Midbrain (tissue), 1 donor: Measurements from ENCODE around the gene HSPB7.
A peak's percentile ranks its signal among the peaks of the same experiment; 100 is the strongest.
"Not testable (repeated sequence)": the region's sequence is repeated elsewhere in the genome, so short reads cannot be mapped to it uniquely, and the experiment has no call there.

Source experiments
- DNase-seq: peaks from one replicate; lab custom pipeline; 2025; lab: John Stamatoyannopoulos, UW

The HSPB7 gene

DNA sequence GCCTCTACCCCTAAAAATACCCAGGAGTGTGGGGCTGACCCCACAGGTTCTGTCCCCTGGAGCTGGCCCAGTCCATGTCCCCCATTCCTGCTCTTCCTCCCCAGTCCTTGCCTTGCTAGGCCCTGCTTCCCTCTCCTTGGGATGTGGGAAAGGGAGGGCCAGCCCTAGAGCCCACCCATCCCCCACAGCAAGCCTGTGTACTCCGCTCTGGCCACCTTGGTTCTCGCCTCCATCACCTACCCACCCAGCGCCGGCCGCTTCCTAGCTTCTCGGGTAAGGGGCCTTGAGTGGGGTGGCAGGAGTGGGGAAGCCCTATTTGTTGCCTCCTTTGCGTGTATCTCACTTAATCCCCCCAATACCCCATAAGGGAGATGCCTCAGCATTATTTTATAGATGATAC is 32.5 kb upstream of the HSPB7 start:
- no peak for DNase-seq

DNA sequence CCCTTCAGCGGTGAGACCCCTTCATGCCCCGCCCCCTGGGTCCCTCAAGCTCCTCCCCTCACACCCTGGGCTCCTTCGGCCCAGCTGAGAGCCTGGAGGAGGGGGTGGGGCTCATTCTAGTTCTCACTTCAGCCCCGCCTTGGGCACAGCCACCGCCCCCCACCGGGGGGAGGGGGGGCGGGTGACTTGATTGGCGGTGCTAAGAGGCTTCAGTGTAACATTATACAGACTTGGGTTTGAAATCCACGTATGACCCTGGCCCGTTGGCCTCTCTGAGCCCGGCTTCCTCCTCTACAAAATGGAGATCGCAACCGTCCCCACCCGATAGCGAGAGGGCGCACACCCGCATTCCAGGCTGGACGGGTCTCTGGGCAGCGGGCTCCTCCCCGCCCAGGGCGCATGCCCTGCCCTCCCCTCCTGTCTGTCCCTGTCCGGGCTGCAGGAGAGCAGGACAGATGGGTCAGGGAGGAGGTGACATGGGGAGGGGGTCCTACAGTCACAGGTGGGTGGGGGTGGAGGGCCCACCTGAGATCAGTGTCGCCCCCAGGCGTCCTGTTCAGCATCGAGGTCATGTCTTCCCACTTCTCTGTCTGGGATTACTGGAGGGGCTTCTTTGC is 30.8 kb upstream of the HSPB7 start:
- DNase-seq: no peak

DNA sequence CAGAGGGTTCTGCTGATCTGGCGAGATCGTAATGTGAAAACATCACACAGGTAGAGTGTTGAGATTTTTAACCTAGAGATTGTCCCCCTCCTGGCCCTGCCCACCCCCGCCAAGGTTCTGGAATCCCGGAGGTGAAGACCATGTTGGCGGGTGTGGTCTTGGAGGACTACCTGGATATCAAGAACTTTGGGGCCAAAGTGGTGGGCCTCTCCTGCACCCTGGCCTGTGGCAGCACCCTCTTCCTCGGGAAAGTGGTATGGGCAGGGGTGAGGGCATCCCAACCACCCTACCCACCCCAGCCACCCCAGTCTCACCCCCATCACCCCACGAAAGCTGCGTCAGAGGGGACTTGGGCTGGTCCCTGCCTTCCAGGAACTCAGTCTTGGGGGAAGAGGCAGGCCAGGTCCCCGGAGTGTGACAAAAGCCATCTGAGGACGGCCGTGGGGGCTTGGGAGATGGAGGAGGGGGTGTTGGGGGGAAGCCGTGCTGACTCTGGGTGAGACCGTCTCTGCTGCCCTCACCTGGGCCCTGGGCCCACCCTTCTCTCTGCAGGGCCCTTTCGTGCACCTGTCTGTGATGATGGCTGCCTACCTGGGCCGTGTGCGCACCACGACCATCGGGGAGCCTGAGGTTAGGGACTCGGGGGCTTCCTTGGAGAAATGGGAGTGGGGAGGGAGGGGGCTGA is 30.1 kb upstream of the HSPB7 start:
- DNase-seq: no peak

DNA sequence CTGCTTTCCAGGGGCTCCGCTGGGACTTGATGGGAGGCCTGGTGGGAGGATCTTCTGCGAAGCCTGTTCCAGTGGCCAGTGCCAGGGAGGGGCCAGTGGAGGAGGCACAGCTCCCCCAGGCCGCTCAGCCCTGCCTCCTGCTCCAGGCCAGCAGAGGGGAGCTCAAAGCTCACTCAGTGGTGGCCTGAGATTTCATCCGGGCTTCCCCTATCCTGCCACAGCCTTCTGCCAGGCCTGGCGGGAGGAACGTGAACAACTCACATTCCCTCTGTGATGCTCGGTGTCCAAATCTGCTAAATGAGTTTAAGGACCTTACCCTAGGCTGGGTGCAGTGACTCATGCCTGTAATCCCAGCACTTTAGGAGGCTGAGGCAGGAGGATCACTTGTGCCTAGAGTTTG is 29.0 kb upstream of the HSPB7 start:
- no peak for DNase-seq

DNA sequence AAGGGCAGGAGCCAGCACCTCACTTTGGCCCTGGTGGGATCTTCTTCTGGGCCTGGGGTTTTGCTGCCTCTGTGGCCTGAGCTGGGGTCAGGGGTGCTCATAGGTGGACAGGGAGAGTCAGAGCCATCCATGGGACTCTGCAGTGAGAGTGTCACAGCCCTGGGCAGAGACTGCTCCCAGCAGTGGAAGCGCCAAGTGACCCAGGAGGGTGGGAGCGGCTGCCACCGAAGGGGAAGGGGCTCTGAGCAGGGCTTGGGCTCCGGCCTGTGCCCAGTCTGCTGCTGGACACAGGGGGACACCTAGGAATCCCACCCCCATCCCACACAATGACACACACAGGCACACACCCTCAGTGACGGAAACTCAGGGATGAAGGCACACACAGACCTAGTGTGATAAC is 26.1 kb upstream of the HSPB7 start:
- no peak for DNase-seq

DNA sequence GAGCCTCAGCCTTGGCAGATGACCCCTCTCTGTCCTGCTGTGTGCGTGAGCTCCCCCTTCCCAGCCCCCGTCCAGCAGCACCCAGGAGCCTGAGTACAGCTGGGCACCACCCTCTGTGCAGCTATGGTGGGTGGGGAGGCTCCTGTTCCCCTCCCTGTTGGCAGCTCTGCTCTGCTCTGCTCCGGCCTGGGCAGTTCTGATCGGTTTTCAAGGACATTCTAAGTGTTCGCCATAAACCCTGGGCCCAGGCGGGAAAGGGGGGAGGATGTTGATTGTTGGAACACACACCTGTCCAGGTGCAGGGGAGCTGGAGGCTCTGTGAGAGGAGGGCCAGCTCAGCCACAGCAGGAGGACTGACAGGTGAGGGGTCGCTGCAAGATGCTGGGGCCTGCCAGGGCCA is 25.7 kb upstream of the HSPB7 start, which contains the start of gene CLCNKB:
Gene CLCNKB, plus strand, starts transcription at position 262 of the 400 bp plus-strand sequence. CDS start 711 bp downstream, outside the sequence.
- DNase-seq: no peak

DNA sequence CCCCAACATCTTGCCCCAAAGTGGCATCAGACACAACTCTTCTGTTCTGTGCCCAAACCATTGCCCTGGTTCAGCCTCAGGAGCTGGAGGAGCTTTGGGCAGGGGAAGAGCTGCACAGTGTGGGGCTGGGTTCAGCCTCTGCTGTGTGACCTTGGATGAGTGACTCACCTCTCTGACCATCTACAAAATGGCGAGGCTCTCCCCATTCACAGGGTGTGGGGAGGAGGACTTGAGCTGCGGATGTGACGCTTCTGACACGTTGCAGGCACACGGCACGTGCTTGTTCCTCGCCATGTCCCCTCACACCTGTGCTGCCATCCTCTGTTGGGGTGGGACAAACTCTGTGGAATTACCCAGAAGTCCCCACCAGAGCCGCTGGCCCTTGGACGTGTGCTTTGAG is 24.8 kb upstream of the HSPB7 start:
- DNase-seq: not testable (repeated sequence)

DNA sequence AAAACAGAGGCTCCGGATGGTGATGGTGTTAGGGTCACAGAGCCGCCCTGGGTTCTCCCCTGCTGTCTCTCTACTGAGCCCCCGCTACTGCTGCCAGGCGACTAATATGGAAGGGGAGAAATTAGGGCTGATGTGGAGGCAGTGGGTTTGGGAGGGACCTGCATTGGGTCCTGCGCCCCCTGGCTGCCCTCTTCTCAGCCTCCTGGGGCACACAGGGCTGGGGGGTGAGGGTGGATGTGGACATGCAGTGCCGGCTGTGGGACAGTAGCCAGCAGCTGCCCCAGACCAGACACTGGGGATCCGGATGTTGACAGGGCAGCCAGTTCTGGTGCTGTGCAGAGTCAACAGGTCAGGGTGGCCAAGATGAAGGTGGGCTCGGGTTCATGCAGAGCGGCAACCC is 24.3 kb upstream of the HSPB7 start:
- no peak for DNase-seq

DNA sequence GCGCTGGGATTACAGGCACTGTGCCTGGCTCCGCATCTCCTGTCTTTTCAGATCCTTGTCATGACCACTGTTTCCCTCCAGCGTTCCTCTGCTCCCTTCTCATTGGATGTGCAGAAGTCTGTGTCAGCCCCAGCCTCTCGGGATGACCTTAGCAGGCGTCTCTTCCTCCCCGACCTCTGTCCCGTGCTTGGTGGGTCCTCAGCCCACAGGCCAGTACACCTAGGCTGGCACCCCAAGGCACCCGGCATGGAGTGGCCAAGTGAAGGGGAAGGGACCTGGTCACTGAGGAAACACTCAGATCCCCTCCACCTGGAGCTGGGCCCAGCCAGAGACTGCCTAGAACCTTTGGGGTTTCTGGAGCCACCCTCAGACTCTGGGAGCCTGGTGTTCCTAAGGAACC is 23.4 kb upstream of the HSPB7 start:
- no peak for DNase-seq

DNA sequence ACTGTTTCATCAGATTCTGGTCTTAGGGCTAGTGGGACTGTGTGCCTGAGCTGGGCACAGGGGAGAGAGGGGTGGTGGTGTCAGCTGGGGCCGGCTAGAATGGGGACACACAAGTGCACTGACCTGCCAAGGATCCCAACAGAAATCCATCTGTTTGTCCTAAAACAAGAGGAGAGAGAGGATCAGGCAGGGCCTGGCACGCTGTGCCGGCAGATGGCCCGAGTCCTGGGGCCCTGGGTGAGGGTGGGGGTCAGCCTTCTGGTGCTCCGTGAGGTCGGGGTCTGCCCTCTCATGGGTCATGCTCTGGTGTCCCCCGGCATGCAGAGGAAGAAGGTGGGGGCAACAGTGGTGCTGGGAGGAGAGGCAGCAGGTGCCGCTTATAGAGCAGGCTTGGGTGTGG is 22.0 kb upstream of the HSPB7 start:
- DNase-seq: not testable (repeated sequence)

DNA sequence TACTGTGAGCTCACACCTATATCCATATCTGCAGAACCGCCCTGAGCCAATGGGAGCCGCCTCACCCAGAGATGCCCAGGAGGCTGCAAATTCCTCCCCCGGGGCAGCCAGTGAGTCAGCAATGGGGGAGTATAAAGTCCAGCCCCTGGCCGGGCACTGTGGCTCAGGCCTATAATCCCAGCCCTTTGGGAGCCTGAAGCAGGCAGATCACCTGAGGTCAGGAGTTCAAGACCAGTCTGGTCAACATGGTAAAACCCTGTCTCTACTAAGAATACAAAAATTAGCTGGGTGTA is 20.7 kb upstream of the HSPB7 start:
- DNase-seq: no peak

DNA sequence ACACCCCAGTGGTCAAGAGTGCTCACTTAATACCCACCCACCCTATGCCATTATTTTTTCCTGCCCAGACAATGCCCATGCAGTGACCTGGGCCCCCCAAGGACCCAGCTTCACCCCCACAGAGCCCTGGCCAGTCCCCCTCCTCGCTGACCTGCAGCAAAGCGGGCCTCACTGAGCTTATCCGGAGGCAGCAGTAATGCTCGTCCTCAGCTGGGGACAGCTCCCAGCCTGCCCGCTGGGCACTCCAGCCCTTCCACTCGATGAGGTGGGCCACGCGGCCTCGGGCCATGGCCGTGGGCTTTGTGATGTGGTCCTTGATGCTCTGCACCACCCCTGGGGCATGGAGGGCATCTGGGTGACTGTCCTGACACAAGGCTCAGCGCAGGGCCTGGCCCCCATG is 18.6 kb upstream of the HSPB7 start:
- not testable (repeated sequence) for DNase-seq

DNA sequence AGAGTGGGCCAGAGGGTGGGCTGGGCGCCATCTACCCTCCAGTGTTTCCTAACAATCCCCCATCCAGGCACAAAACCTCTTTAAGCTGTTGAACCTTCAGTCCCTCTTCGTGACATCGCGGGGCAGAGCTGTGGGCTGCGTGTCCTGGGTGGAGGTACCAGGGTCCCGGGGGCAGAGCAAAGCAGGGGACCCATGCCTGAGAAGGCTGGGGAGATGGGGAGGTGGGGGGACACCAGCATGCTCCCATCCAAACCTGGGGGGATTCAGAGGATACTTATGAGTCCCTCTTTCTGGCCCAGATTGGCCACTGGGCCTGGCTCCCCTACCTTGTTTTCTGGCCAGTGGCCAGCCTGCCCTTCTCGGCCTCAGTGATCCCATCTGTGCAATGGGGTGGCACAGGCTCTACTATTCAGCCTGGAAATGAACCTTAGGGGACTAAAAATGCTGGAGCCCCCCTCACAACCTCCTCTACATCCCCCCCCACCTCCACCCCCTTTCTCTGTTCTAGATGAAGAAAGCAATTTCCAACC is 15.3 kb upstream of the HSPB7 start:
- DNase-seq: not testable (repeated sequence)

DNA sequence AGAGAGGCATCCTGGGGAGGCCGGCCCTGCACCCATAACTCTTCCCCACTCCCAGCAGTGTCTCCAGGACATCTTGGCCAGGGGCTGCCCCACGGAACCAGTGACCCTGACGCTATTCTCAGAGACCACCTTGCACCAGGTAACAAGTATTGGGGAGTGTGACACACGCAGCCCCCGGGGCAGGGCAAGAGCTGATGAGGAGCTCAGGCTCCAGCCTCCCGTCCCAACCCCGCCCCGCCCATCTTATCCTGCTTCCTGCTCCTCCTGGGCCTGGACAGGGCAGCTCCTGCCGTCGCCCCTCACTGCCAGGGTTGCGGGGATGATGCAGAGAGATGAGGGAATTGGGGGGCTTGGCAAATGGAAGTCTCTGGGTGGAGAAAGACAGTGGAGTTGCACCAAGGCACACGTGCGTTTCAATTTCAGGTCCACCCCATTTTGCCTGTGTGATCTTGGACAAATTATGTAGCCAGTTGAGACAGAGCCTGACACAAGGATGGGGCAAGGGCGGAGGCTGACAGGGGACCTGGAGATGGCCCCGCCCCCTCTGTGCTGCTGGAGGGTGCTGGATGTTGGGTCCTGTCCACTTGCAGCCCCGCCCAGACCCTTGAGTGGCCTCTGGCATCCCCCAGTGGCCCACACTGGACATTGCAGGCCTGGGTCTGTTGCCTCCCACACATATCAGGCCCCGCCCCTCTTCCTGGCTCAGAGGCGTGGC is 14.7 kb upstream of the HSPB7 start:
- peak; percentile 54 for DNase-seq

DNA sequence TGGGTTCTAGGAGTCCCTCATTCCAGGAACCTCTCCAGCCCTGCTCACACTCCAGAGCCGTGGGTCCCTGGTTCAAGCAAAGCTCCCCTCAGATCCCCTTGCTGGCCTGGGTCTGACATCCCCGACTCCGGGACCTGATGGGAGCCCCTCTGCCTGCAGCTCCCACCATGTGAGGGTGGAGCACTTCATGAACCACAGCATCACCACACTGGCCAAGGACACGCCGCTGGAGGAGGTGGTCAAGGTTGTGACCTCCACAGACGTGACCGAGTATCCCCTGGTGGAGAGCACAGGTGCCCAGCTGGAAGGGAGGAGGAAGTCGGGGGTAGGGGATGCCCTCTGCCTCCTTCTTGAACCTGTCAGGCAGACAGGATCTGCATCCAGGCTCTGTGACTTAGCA is 13.7 kb upstream of the HSPB7 start:
- DNase-seq: no peak

DNA sequence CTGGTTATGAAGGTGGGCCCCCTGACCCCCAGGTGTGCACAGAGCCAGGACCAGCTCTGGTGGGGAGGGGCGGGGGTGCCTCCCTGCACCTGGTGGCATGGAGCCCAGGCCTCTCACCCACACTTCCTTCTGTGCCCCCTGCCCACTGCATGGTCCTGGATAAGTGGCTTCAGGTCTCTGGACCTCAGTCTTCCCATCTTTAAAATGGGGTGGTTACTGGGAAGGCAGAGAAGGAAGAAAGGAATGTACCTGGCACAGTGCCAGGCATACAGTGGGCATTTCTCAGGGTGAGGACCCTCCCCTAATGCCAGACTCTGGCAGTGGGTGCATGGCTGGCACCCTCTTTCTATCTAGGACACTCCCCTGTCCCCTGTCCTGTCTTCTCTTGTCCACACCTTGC is 11.4 kb upstream of the HSPB7 start:
- no peak for DNase-seq

DNA sequence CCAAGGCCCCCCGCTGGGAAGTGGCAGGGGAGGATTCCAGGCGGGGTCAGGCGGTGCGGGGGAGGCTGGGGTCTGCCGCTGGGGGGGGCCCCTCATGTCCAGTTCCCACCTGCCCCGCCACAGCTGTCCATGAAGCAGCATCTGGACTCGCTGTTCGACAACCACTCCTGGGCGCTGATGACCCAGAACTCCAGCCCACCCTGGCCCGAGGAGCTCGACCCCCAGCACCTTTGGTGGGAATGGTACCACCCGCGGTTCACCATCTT is 11.1 kb upstream of the HSPB7 start:
- not testable (repeated sequence) for DNase-seq

DNA sequence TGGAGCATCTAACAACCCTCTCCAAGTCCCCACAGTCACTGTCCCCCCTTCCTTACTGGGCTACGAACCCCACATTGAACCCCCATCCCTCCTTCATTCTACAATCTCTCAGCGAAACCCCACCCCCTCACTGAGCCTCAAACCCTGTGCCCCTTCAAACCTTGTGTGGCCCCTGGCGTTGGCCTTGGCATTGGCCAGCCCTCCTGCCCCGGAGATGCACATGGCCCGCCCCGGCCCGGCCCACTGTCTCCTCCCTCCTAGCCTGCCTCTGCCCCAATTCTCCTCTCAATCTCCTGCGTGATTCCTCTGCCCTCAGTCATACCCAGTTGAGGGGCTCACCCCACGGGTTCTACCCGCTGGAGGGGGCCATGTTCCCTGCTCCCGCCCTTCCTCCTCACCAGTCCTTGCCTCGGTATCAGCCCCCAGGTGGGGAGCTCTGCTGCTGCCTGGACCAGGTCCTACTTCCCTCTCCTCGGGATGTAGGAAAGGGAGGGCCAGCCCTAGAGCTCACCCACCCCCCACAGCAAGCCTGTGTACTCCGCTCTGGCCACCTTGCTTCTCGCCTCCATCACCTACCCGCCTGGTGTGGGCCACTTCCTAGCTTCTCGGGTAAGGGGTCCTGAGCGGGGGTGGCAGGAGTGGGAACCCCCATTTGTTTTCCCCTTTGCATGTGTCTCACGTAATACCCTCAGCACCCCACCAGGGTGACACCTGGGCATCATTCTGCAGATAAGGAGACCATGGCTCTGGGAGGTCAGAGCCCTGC is 10.6 kb upstream of the HSPB7 start:
- no peak for DNase-seq

DNA sequence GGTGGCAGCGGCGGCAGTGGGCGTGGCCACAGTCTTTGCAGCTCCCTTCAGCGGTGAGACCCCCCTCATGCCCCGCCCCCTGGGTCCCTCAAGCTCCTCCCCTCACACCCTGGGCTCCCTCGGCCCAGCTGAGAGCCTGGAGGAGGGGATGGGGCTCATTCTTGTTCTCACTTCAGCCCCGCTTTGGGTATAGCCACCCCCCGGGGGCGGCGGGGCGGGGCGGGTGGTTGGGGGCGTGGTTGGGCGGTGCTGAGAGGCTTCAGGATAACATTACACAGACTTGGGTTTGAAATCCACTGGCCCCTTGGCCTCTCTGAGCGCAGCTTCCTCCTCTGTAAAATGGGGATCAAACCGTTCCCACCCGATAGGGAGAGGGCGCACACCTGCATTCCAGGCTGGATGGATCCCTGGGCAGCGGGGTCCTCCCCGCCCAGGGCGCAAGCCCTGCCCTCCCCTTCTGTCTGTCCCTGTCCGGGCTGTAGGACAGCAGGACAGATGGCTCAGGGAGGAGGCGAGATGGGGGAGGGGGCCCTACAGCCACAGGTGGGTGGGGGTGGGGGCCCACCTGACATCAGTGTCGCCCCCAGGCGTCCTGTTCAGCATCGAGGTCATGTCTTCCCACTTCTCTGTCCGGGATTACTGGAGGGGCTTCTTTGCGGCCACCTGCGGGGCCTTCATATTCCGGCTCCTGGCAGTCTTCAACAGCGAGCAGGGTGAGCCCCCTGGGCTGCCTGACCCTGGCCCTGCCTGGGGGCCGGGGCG is 9.1 kb upstream of the HSPB7 start:
- DNase-seq: no peak

DNA sequence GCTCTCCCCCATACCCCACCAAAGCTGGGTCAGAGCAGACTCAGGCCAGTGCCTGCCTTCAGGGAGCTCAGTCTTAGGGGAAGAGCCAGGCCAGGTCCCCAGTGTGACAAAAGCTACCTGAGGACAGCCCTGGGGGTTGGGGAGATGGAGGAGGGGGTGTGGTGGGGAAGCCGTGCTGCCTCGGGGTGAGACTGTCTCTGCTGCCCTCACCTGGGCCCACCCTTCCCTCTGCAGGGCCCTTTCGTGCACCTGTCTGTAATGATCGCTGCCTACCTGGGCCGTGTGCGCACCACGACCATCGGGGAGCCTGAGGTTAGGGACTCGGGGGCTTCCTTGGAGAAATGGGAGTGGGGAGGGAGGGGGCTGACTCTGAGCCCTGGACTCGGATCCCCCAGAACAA is 8.5 kb upstream of the HSPB7 start:
- not testable (repeated sequence) for DNase-seq

DNA sequence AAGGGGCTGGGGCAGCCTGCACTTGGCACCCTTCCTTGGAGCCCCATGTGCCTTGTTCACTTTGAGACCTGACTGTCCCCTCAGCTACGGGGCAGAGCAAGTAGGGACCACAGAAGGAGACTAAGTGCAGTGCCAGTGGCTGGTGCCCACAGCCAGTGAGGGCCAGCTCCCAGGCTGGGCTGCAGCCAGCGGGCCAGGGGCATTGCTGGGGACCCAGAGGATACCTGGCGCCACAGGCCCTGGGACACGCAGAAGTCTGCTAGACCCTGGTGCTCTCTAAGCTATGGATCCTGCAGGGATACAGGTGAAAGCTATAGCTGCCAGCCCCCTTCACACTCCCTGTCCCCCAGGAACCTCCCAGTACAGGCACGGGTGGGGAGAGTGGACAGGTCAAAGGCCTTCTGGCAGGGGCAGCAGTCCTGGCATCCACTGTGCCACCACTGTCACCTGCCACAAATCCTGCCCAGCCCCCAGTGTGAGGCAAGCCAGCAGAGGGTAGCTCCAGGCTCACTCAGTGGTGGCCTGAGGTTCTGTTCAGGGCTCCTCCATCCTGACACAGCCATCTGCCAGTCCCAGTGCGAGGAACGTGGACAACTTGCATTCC is 5.3 kb upstream of the HSPB7 start:
- no peak for DNase-seq

DNA sequence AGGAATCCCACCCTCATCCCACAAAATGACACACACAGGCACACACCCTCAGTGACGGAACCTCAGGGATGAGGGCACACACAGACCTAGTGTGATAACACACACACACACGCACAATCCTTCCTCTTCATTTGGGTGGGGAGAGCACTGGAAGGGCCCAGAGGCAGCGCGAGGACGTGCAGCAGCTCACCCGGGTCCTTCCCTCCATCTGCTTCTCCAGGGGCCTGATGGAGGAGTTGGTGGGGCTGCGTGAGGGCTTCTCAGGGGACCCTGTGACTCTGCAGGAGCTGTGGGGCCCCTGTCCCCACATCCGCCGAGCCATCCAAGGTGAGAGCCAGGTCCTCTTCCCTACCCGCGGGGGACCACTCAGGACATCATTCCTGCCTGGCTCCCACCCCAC is 4.5 kb upstream of the HSPB7 start:
- DNase-seq: no peak
